Measurements from ENCODE around the gene CALY. TPM values are rescaled to one million over a fixed set of nuclear protein-coding genes. Genes with fewer than 3 reads are reported as not detected.
A peak's percentile ranks its signal among the peaks of the same experiment; 100 is the strongest.

CALY gene
- total RNA-seq, 1 experiment from 2014 or later = not detected

DNA sequence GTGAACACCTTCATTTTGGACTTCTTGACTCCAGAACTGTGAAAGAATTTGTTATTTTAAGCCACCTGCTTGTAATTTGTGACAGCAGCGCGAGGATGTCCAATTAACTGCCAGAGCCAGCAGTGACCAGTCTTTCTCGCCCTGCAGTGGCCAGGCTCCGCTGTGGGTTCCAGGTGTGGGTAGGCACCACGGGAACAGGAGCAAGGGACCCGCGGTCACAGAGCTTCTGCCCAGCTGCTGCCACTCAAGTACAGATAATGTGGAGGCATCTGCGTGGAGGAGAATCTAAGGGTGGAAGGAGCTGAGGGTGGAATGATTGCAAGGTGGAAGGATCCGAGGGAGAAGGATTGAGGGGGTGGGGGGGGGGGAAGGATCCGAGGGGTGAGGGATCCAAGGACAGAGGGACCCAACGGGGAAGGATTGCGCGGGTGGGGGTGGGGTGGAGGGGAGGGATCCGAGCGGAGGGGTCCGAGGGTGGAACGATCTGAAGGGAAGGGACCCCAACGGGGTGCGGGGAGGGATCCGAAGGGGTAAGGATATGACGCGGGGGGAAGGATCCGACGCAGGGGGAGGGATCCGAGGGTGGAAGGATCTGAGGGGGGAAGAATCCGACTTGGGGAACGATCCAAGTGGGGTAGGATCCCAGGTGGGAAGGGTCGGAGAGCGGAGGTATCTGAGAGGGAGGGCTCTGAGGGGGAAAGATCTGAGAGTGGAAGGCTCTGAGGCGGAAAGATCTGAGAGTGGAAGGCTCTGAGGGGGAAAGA is 3.6 kb downstream of the CALY start:
- no peak for DNase-seq (ENCODE audit: low spot score)
- TF ChIP-seq, protein P1, sequence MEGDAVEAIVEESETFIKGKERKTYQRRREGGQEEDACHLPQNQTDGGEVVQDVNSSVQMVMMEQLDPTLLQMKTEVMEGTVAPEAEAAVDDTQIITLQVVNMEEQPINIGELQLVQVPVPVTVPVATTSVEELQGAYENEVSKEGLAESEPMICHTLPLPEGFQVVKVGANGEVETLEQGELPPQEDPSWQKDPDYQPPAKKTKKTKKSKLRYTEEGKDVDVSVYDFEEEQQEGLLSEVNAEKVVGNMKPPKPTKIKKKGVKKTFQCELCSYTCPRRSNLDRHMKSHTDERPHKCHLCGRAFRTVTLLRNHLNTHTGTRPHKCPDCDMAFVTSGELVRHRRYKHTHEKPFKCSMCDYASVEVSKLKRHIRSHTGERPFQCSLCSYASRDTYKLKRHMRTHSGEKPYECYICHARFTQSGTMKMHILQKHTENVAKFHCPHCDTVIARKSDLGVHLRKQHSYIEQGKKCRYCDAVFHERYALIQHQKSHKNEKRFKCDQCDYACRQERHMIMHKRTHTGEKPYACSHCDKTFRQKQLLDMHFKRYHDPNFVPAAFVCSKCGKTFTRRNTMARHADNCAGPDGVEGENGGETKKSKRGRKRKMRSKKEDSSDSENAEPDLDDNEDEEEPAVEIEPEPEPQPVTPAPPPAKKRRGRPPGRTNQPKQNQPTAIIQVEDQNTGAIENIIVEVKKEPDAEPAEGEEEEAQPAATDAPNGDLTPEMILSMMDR (conservative IDR thresholded peaks at IDR 0.05; ENCODE audit: low read depth, low read length) = no peak
- no peak for TF ChIP-seq EZH2 (IDR thresholded peaks at IDR 0.05; ENCODE audit: borderline replicate concordance, low read depth, low read length, poor library complexity, severe bottlenecking)
- H3K4me1 ChIP-seq (ENCODE audit: insufficient read depth, low read length, poor library complexity, severe bottlenecking) = peaks cover 25% of the 10 kb centered on the region
- BruUV-seq (replicated peaks) = no TSS peak
- H3K27ac ChIP-seq (ENCODE audit: low read depth, low read length, poor library complexity, severe bottlenecking) = no peak overlapping the region
- H3K4me3 ChIP-seq (ENCODE audit: low read depth, low read length, poor library complexity, severe bottlenecking) = no peak overlapping the region
- no peaks in the 10 kb centered on the region for H3K36me3 ChIP-seq (ENCODE audit: insufficient read depth, low read length, poor library complexity, severe bottlenecking)
- ChIA-PET POLR2A (ENCODE audit: low non-redundant PET) (no interaction called here), CTCF (no interaction called here)
- H3K27me3 ChIP-seq (replicated peaks; ENCODE audit: insufficient read depth, low read depth, low read length, poor library complexity) = peaks cover 58% of the 10 kb centered on the region
- intact Hi-C loops (cut with micrococcal nuclease; ENCODE audit: unreplicated experiment) = no loop called here
- H3K9me3 ChIP-seq (ENCODE audit: low read depth, low read length, poor library complexity, severe bottlenecking) = no peaks in the 10 kb centered on the region

- H3K4me1 ChIP-seq (ENCODE audit: insufficient read depth, low read length, poor library complexity, severe bottlenecking) = peaks cover 14% of the 10 kb centered on the region
- no TSS peak for BruUV-seq (replicated peaks)
- no peaks in the 10 kb centered on the region for H3K36me3 ChIP-seq (ENCODE audit: insufficient read depth, low read length, poor library complexity, severe bottlenecking)
- peak; percentile 93 for DNase-seq (ENCODE audit: low spot score)
- H3K27ac ChIP-seq (ENCODE audit: low read depth, low read length, poor library complexity, severe bottlenecking) = no peak overlapping the region
- H3K4me3 ChIP-seq (ENCODE audit: low read depth, low read length, poor library complexity, severe bottlenecking) = peak overlapping the region; percentile 21
- CTCF ChIA-PET = interaction anchor here (0.6 to 1.5 kb wide), 5 partner anchors 13 to 190 kb away, joined by 3 to 6 read pairs (median 4); partner anchors contain the start of gene PRAP1
- intact Hi-C loops (cut with micrococcal nuclease; ENCODE audit: unreplicated experiment) = loop anchor here (5.0 kb wide), 1 partner anchor 193 kb away; no protein-coding TSS in a partner anchor
- H3K27me3 ChIP-seq (replicated peaks; ENCODE audit: insufficient read depth, low read depth, low read length, poor library complexity) = peaks cover 43% of the 10 kb centered on the region
- H3K9me3 ChIP-seq (ENCODE audit: low read depth, low read length, poor library complexity, severe bottlenecking) = no peaks in the 10 kb centered on the region
- TF ChIP-seq, protein P1 (conservative IDR thresholded peaks at IDR 0.05; ENCODE audit: low read depth, low read length) = peak; percentile 98
- no peak for TF ChIP-seq EZH2 (IDR thresholded peaks at IDR 0.05; ENCODE audit: borderline replicate concordance, low read depth, low read length, poor library complexity, severe bottlenecking)
- POLR2A ChIA-PET (ENCODE audit: low non-redundant PET) = no interaction called here
Observed at GRCh38 chr10:133329491-133330202, 7.0 kb downstream of the CALY start.

DNA sequence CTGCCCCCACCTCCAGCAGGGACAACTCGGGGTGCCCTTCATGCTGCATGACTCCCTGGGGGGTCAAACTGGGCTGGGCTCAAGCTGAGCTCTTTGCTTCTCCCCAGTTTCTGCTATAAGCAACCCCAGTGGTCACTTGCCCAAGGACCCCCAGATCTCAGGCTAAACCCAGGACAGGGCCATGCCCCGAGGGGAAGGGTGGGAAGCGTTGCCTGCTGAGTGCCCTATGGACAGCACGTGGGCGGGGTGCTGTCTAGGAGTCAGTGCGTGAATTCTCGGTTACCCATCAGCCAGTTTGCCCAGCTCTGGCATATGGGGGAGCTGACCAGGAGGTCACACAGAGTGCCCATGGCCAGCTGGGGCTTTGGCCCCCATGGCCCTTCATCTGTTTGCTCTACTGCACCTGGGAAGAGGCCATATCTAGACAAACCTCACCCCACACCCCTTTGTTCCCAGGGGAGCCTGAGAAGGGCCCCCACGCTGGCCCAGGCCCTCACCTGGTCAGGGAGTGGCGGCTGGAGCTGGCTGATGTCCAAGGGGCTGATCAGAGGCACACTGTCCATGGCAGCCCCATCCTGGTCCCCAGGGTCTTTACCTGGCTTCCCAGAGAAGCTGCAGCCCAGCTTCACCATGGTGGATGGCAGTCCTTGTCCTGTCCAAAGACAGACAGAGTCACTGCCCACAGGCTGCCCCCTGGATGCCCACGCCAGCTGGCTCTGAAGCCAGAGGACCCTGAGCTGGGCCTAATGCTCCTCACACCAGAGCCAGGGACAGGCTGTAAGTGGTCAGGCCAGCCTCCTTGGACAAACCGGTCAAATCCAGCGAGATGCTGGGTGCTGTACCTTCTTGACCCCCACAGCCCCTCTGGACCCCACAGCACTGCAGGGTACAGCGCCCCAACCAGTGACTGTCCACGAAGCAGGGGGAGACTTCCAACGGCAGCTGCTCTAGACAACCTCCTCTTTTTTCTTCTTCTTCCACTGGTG is 8.0 kb downstream of the CALY start:
- no peaks in the 10 kb centered on the region for H3K36me3 ChIP-seq (ENCODE audit: insufficient read depth, low read length, poor library complexity, severe bottlenecking)
- H3K27me3 ChIP-seq (replicated peaks; ENCODE audit: insufficient read depth, low read depth, low read length, poor library complexity) = peaks cover 36% of the 10 kb centered on the region
- no peaks in the 10 kb centered on the region for H3K9me3 ChIP-seq (ENCODE audit: low read depth, low read length, poor library complexity, severe bottlenecking)
- ChIA-PET CTCF (interaction anchor here (0.6 to 1.5 kb wide), 5 partner anchors 12 to 191 kb away, joined by 3 to 6 read pairs (median 4); partner anchors contain the start of gene PRAP1), POLR2A (ENCODE audit: low non-redundant PET) (no interaction called here)
- no TSS peak for BruUV-seq (replicated peaks)
- no peak for TF ChIP-seq EZH2 (IDR thresholded peaks at IDR 0.05; ENCODE audit: borderline replicate concordance, low read depth, low read length, poor library complexity, severe bottlenecking)
- TF ChIP-seq, protein P1 (conservative IDR thresholded peaks at IDR 0.05; ENCODE audit: low read depth, low read length) = no peak
- no peak overlapping the region for H3K27ac ChIP-seq (ENCODE audit: low read depth, low read length, poor library complexity, severe bottlenecking)
- no peak for DNase-seq (ENCODE audit: low spot score)
- intact Hi-C loops (cut with micrococcal nuclease; ENCODE audit: unreplicated experiment) = loop anchor here (5.0 kb wide), 1 partner anchor 194 kb away; no protein-coding TSS in a partner anchor
- H3K4me3 ChIP-seq (ENCODE audit: low read depth, low read length, poor library complexity, severe bottlenecking) = no peak overlapping the region
- H3K4me1 ChIP-seq (ENCODE audit: insufficient read depth, low read length, poor library complexity, severe bottlenecking) = peaks cover 15% of the 10 kb centered on the region
